Articular chondrocyte of knee joint (primary cell): ENCODE data around the gene MTARC1. TPM values are rescaled to one million over a fixed set of nuclear protein-coding genes. Genes with fewer than 3 reads are reported as not detected.

Source experiments
- total RNA-seq: library from RNA; depleted of rRNA; stranded (reverse); fragments of >200 nt; gene quantifications from 2 replicates; pipeline ENCODE4 v1.2.3, GENCODE V29; 2012

Gene MTARC1
- total RNA-seq, result 1.9 and 3.0 TPM in 2 replicates

DNA sequence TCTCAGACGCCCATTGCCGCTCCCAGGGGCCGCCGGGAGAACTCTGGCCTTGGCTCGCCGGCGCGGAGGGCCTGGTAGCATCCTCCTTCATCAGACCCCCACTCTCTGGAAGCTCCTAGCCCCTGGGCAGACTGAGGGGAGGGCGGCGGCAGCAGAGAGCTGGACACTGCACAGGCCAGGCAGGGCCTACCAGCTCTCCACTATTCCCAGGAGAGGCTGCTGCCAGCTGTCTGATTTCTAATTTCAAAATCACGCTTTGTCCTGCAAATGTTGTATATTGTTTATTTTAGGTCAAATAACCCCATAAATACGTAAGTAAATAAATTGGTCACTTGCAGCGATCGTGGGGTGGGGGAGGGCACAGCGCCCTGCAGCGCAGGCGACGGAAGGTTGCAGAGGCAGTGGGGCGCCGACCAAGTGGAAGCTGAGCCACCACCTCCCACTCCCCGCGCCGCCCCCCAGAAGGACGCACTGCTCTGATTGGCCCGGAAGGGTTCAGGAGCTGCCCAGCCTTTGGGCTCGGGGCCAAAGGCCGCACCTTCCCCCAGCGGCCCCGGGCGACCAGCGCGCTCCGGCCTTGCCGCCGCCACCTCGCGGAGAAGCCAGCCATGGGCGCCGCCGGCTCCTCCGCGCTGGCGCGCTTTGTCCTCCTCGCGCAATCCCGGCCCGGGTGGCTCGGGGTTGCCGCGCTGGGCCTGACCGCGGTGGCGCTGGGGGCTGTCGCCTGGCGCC is at the start of gene MTARC1:
TSS of gene MTARC1 (plus strand) at position 577 of the 732 bp plus-strand sequence. CDS start at position 609, 32 bp downstream.

DNA sequence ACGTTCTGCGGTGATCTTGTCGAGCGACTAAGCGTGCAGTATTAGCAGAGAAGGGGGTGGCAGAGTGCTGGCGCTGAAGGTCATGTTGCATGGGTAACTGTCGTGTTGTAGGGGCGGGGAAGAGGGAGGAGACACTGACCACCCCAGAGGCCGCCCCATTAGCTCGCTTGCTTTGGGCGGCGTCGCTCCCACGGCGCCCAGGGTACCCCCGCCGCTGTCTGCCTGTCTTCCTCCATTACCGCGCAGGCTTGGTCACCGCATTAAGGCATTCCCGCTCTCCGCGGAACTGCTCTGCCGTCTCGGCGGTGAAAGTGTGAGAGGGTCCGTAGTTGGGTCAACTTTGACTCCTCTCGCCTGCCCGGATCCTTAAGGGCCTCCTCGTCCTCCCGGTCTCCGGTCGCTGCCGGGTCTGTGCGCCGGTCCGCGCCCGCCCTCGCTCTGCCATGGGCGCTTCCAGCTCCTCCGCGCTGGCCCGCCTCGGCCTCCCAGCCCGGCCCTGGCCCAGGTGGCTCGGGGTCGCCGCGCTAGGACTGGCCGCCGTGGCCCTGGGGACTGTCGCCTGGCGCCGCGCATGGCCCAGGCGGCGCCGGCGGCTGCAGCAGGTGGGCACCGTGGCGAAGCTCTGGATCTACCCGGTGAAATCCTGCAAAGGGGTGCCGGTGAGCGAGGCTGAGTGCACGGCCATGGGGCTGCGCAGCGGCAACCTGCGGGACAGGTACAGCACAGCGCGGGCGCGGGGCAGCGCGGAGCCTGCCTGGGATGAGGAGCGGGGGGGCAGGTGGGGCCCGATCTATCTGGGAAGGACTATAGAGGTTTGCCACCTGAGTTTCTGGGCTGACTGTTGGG is 38.4 kb upstream of the MTARC1 start, which contains the start of gene MTARC2:
TSS of gene MTARC2 (plus strand) at position 234 of the 846 bp plus-strand sequence. CDS start at position 444, 210 bp downstream.

Other genes with a start within 250 kb of the MTARC1 start
- gene C1orf115, start 96.5 kb upstream of the MTARC1 start, total RNA-seq, result 1.3 and 2.5 TPM in 2 replicates
- gene MTARC2, start 38.6 kb upstream of the MTARC1 start, total RNA-seq, result 9.2 and 11.2 TPM in 2 replicates
- gene HLX, start 92.5 kb downstream of the MTARC1 start, total RNA-seq, result 6.4 and 6.7 TPM in 2 replicates